Naive thymus-derived CD8-positive, alpha-beta T cell (primary cell): Measurements from ENCODE around the gene PNPO. TPM values are rescaled to one million over a fixed set of nuclear protein-coding genes. Genes with fewer than 3 reads are reported as not detected.
A peak's percentile ranks its signal among the peaks of the same experiment; 100 is the strongest.

Source experiments
- ATAC-seq, 2 donors: fragments of 150-1000 bp; cut with Tn5 transposase in 1 of 2; sonication (Bioruptor Pico), chemical (Tn5 transposase) in 1 of 2; 1 replicate in 1 of 2; 2 replicates in 1 of 2; pipeline ENCODE4 v1.10.0; 2021; ENCODE audit warnings: mild to moderate bottlenecking in 2 of 2, moderate library complexity in 2 of 2
- POLR2A ChIA-PET: fragments of 350-600 bp; sonication (Branson Sonifier 250); formaldehyde crosslinking; loops from one replicate; lab custom pipeline; 2021; ENCODE audit warnings: antibody characterized with exemption; lab: Charles Lee
- DNase-seq, 10 donors: peaks; one replicate each; pipeline versions ENCODE4 v3.0.0 to v3.0.0-alpha.2; 2020 to 2022
- H3K27ac Mint-ChIP-seq, 10 donors: one replicate each; pipeline ENCODE4 v1.8.0; 2020 to 2022; ENCODE audit warnings: mild to moderate bottlenecking in 10 of 10, mixed read lengths in 10 of 10, moderate library complexity in 4 of 10, inconsistent platforms in 1 of 10
- H3K27me3 Mint-ChIP-seq, 5 donors: one replicate each; pipeline ENCODE4 v1.8.0; 2021 to 2022; ENCODE audit warnings: mixed read lengths in 5 of 5
- H3K36me3 Mint-ChIP-seq, 3 donors: one replicate each; pipeline ENCODE4 v1.8.0; 2020 to 2022; ENCODE audit warnings: mixed read lengths in 3 of 3, mild to moderate bottlenecking in 2 of 3, inconsistent platforms in 1 of 3
- H3K4me1 Mint-ChIP-seq, 4 donors: one replicate each; pipeline ENCODE4 v1.8.0; 2021 to 2022; ENCODE audit warnings: mixed read lengths in 4 of 4
- H3K4me3 Mint-ChIP-seq, 10 donors: one replicate each; pipeline ENCODE4 v1.8.0; 2020 to 2022; ENCODE audit warnings: mild to moderate bottlenecking in 10 of 10, mixed read lengths in 10 of 10, moderate library complexity in 6 of 10, inconsistent platforms in 1 of 10
- H3K9me3 Mint-ChIP-seq, 9 donors: one replicate each; pipeline ENCODE4 v1.8.0; 2020 to 2022; ENCODE audit warnings: mixed read lengths in 9 of 9, mild to moderate bottlenecking in 3 of 9, inconsistent platforms in 1 of 9, moderate library complexity in 1 of 9
- polyA plus RNA-seq, 3 donors: library from polyadenylated mRNA; unstranded; fragments of 300-500 nt; fragmentation: Illumina TruSeq; gene quantifications; one replicate each; pipeline ENCODE4 v1.2.3, GENCODE V29; 2021
- total RNA-seq, 8 experiments: library from RNA in 2 of 8; stranded (reverse) in 2 of 8; gene quantifications; one replicate each; pipeline ENCODE4 v1.2.3 and lab custom pipeline; 2021 to 2026

Gene PNPO
- total and polyA plus RNA-seq, 5 experiments from 2014 or later = 17.2 to 31.8 (median 26.0) TPM

DNA sequence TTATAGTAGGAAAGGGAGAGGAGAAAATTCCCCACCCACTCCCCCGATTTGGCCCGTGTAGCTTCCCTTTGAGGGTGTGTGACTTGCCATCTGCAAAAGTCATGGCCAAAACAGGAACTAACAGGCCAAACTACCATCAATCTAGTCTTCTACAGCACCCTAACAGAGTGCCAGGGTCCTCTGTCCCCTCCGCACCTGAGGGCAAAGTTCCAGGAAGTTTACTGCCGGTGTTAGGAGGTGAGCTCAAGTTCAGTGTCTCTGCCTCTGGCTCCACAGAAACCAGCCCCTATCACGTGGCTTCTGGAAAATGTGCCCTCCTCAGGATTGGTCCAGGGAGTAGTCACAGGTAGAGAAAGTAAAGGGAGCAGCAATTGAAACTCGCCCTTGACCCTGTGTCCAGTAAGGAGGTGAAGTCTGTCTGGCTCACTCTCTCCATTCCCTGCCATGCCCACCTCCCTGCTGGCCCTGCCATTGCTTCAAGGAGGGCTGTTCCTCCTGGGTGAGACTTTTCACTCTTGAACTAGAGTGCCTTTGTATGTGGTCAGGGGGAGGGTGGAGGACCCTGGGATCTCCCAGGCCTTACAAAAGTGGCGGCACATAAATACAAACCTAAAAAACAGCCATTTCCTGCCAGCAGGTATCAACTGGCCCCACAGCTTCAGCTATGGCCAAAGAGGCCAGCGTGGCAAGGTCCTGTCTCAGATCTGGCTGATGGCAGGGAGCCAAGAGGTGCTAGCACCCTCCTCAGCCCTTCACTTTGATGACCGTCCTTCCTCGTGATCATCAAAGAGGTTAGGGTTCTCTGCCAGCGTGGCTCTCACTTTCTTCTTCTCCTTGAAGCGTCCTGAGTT is 11.0 kb downstream of the PNPO start:
- POLR2A ChIA-PET = interaction anchor here (1.4 kb wide), 1 partner anchor 8 kb away, joined by 3 read pairs; no protein-coding TSS in a partner anchor
- Mint-ChIP-seq H3K27me3 (no peaks in the 10 kb centered on the region), H3K9me3 (no peaks in the 10 kb centered on the region), H3K4me1 (peaks cover 18 to 39% (median 23%) of the 10 kb centered on the region in 4 donors), H3K4me3 (no peak overlapping the region), H3K36me3 (peaks cover 0 to 18% (median 0%) of the 10 kb centered on the region in 3 donors), H3K27ac (peak overlapping the region in 6 of 10 donors; percentile 21 to 81 (median 42))
- DNase-seq = no peak
- no peak for ATAC-seq

DNA sequence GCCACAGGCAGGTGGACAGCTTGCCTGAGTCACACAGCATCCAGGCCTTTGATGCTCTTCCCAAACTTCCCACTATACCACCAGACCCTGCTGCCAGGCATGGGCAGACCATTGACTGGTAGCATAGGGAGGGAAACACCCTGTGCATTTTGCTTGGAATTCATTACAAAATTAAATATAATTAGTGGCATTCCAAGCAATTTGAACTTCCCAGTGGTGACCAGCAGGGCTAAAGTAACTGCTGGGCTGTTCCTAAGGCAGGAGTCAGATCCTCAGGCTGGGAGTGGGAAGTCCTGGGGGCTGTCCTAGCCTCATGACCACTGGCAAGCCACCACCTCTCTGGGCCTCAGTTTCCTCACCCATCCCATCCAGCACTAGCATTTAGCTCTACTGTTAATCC is 12.5 kb downstream of the PNPO start:
- H3K4me1 Mint-ChIP-seq = peaks cover 15 to 27% (median 16%) of the 10 kb centered on the region in 4 donors
- POLR2A ChIA-PET = interaction anchor here (0.8 to 0.9 kb wide), 2 partner anchors 17 to 59 kb away, joined by 3 to 4 read pairs; partner anchors contain the start of genes CDK5RAP3 and SP2
- ATAC-seq (no peak), DNase-seq (no peak)
- H3K36me3 Mint-ChIP-seq = peaks cover 0 to 10% (median 0%) of the 10 kb centered on the region in 3 donors
- no peaks in the 10 kb centered on the region for H3K9me3 Mint-ChIP-seq
- H3K27ac Mint-ChIP-seq = no peak overlapping the region
- H3K27me3 Mint-ChIP-seq = no peaks in the 10 kb centered on the region
- no peak overlapping the region for H3K4me3 Mint-ChIP-seq

DNA sequence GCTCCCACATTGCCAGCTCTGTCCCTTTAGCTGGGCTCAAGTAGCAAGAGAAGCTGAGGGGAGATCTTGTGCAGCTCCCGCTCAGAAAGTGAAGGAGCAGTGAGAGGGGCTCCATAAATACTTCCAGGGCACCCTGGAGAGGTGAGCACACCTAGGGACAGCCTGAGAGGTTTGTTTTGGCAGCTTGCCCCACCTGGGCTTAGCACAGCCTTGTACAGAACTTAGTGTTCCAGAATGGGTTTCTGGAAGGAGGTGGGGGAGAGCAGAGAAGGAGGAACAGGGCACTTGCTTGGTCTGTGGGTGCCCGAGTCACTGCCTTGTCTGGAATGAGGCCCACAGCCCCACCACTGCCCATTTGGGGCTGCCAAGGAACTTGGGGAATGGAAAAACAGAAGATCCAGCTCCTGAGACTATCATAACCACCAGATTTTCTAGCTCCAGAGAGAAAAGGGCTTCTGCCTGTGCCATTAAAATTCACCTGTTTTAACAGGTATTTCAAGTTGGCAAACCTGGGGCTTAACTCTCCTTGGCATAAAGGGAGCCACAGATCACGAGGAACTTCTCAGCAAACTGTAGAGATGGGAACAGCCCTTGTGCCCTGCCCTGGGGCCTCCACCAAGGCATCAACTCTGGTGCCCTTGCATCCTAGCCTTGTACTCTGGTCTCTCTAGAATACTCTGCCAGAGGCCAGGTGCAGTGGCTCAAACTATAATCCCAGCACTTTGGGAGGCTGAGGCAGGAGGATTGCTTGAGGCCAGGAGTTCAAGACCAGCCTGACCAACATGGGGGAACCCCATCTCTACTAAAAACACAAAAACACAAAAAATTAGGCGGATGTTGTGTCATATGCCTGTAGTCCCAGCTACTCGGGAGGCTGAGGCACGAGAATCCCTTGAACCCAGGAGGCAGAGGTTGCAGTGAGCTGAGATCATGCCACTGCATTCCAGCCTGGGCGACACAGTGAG is 14.4 kb downstream of the PNPO start:
- Mint-ChIP-seq H3K36me3 (peaks cover 0 to 4% (median 0%) of the 10 kb centered on the region in 3 donors), H3K4me1 (peaks cover 0 to 10% (median 3%) of the 10 kb centered on the region in 4 donors), H3K27me3 (no peaks in the 10 kb centered on the region), H3K27ac (no peak overlapping the region), H3K4me3 (no peak overlapping the region), H3K9me3 (no peaks in the 10 kb centered on the region)
- no peak for ATAC-seq
- POLR2A ChIA-PET = interaction anchor here (0.7 to 1.5 kb wide), 4 partner anchors 15 to 1060 kb away, joined by 3 to 8 read pairs (median 4); partner anchors contain the start of genes CDK5RAP3 and SP2
- DNase-seq = no peak

DNA sequence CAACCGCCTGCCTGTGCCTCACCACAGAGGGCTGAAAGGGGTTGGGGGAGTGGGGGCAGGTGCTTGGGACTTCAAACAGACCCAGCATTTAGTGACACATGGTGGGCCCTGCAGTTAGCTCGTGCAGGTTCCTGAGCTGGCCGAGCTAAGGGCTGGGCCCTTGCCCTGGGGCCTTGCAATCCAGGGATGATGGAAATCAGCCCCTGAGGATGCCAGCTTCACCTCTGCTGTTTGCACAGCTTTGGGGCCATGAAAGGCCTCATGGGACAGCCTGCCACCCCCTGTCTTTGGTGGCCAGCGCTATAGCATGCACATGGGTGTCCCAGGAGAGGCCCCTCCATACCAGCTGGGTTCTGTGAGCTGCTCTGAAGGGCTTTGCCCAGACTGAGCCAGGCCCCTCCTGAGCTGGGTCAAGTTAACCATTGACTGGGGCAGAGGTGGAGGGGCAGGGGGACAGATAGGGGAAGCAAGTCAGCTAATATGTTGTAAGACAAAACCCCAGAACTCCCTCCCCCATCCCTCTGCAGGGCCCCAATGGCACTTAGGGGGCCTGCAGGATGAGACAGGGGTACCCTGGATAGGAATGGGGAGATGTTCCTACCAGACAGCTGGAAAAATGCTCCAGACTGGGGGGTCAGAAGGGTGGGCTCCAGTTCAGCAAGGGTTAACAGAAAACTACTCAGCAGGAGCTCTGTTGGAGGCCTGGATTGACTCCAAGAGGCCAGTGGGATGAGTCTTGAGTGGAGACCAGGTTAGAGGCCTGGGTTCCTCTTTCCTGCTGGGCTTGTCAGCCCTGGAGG is 15.6 kb downstream of the PNPO start:
- peaks cover 0 to 4% (median 0%) of the 10 kb centered on the region in 3 donors for H3K36me3 Mint-ChIP-seq
- peaks cover 0 to 6% (median 1%) of the 10 kb centered on the region in 4 donors for H3K4me1 Mint-ChIP-seq
- H3K27ac Mint-ChIP-seq = no peak overlapping the region
- POLR2A ChIA-PET = interaction anchor here (0.5 to 1.5 kb wide), 3 partner anchors 12 to 14 kb away, joined by 3 to 5 read pairs (median 5); partner anchors contain the start of gene CDK5RAP3
- H3K4me3 Mint-ChIP-seq = no peak overlapping the region
- H3K9me3 Mint-ChIP-seq = no peaks in the 10 kb centered on the region
- H3K27me3 Mint-ChIP-seq = no peaks in the 10 kb centered on the region
- no peak for ATAC-seq
- DNase-seq = no peak

DNA sequence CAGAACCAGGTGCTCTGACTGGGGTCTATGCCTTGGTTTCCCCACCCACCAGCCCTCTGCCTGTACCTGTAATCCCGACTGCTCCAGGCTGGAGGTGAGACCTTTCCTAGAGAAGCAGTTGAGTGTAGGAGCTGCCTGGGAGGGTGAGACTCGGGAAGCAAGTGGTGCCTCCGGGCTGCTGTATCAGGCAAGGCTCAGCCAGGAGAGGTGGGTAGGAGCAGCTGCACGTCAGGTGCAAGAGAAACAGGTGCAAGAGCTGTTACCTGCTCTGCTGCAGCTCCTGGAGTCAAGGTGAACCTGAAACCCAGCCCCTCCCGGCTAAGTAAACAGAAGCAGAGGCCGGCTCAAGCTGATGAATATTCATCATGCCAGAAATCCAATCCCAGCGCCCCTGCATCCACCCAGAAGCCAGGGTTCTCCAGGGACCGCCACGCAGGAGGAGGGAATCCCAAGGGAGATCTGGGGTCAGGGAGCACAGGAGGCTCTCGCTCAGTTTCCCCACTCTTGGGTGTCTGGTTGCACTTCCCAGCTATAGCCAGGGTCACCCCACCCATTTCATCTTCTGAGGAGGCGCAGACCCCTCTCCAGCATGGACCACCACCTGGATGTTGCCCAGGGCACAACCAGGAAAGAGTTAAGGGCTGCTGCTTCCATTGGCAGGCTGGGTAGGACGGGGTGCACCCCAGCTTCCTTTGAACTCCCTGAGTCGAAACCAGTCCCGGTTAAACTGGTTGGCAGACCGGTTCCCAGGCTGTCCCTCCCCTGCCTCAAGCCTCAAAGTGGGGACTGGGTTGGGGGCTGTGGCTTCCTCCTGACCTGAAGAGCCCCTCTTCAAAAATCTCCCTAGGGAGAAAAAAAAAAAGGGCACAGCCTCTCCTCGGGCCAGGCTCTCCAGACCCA is 16.5 kb downstream of the PNPO start, which contains the start of gene PRR15L:
Gene PRR15L (minus strand): TSS at position 293 of the 900 bp plus-strand sequence. CDS start 4,649 bp downstream, outside the sequence.
- peaks cover 0 to 4% (median 4%) of the 10 kb centered on the region in 3 donors for H3K36me3 Mint-ChIP-seq
- H3K4me3 Mint-ChIP-seq = no peak within 1 kb of the TSS
- peaks cover 0 to 5% (median 1%) of the 10 kb centered on the region in 4 donors for H3K4me1 Mint-ChIP-seq
- H3K27me3 Mint-ChIP-seq = no peaks in the 10 kb centered on the region
- no peak for DNase-seq
- POLR2A ChIA-PET = interaction anchor here (1.0 to 1.5 kb wide), 2 partner anchors 13 to 33 kb away, joined by 3 to 5 read pairs; partner anchors contain the start of gene CDK5RAP3
- no peak for ATAC-seq
- no peaks in the 10 kb centered on the region for H3K9me3 Mint-ChIP-seq
- no peak within 1 kb of the TSS for H3K27ac Mint-ChIP-seq

DNA sequence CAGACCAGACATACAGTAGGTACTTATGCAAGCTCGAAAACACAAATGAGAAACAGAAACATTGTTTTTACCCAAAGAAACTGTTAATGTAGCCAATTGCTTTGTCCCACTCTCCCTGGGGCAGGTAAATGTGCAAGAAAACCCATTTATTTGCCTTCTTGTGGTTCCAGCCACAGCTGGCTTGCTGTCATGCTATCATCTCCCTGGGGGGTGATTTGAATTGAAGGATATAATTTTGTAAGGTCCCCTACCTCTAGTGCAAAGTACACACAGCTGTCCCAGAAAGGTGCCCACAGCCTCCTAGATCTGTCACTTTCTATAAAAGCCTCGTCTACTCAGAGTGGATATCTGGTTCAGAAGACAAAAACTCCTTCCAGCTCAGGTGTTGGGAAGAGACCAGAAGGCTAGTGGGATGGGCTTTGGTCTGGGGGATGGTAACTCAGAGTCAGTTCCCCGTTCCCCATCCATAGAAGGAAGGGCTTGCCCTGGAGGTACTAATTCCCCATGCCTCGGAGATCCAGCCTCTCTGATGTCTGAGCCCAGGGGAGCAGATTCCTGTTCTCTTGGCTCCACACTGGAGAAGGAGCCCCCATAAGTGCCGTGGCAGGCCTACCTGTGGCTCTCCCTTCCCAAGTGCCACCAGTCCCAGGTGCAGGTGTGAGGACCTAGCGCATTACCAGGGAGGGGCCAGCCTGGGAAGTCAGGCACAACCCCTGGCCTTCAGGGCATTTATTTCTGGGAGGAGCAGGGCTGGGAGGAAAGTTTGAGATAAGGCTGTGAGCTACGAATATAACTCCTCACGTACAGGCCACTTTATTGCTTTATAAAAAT is 18.7 kb downstream of the PNPO start:
- POLR2A ChIA-PET = interaction anchor here (1.6 kb wide), 1 partner anchor 11 kb away, joined by 6 read pairs; no protein-coding TSS in a partner anchor
- DNase-seq = no peak
- H3K27ac Mint-ChIP-seq = no peak overlapping the region
- no peak overlapping the region for H3K4me3 Mint-ChIP-seq
- no peaks in the 10 kb centered on the region for H3K27me3 Mint-ChIP-seq
- H3K4me1 Mint-ChIP-seq = peaks cover 0 to 7% (median 0%) of the 10 kb centered on the region in 4 donors
- H3K36me3 Mint-ChIP-seq = peaks cover 0 to 8% (median 5%) of the 10 kb centered on the region in 3 donors
- ATAC-seq = no peak
- no peaks in the 10 kb centered on the region for H3K9me3 Mint-ChIP-seq

DNA sequence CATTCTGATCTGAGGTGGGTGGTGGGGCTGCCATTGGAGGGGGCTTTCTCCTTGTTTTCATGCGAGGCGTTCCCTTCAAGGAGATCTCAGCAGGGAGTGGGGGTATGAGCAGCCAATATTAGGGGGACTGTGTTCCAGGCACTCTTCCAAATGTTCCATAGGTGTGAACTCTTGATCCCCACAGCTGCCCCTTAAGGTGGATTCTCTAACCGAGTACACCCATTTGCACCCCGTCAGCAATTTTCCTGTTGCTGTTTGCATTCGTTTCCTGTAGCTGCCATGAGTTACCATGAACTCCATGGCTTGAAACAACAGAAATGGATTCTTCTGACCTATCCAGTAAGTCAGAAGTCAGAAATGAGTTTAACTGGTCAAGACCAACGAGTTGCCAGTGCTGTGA is 20.0 kb downstream of the PNPO start:
- Mint-ChIP-seq H3K36me3 (peaks cover 0 to 8% (median 5%) of the 10 kb centered on the region in 3 donors), H3K9me3 (no peaks in the 10 kb centered on the region), H3K4me3 (no peak overlapping the region), H3K4me1 (peaks cover 0 to 7% (median 0%) of the 10 kb centered on the region in 4 donors), H3K27me3 (no peaks in the 10 kb centered on the region), H3K27ac (no peak overlapping the region)
- ATAC-seq = no peak
- DNase-seq = no peak
- POLR2A ChIA-PET = no interaction called here

DNA sequence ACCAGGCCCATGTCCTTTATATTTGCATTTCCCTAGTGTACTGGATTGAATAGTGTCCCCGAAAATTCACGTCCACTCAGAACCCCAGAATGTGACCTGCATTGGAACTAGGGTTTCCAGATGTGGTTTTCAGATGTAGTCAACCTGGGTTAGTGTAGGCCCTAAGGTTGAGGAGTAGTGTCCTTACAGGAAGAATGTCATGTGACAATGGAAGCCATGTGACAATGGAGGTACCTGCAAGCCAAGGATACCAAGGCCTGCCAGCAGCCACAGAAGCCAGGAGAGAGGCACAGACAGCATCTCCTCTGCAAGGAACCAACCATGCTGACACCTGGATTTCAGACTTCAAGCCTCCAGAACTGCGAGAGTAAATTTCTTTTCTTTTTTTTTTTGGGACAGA is 21.5 kb downstream of the PNPO start:
- H3K9me3 Mint-ChIP-seq = no peaks in the 10 kb centered on the region
- DNase-seq (no peak), ATAC-seq (no peak)
- H3K4me3 Mint-ChIP-seq = no peak overlapping the region
- peaks cover 0 to 7% (median 0%) of the 10 kb centered on the region in 4 donors for H3K4me1 Mint-ChIP-seq
- H3K36me3 Mint-ChIP-seq = peaks cover 0 to 8% (median 5%) of the 10 kb centered on the region in 3 donors
- POLR2A ChIA-PET = no interaction called here
- H3K27ac Mint-ChIP-seq = no peak overlapping the region
- no peaks in the 10 kb centered on the region for H3K27me3 Mint-ChIP-seq

DNA sequence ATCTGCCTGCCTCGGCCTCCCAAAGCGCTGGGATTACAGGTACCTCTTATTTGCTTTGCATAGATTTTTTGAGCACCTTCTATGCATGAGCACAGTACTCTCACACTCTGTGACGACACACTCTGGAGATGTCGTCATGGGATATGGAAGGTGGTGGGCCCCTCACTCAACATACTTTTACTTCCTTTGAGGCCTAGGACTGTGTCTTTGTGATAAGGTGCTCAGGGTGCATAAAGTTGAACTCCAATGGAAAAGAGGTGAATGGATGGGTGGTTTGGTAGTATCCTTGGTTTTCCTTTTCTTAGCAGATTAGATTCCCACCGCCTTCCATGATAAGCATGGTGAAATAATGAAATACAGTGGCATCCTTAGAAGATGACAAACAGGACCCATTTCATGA is 23.5 kb downstream of the PNPO start:
- ATAC-seq = no peak
- POLR2A ChIA-PET = no interaction called here

DNA sequence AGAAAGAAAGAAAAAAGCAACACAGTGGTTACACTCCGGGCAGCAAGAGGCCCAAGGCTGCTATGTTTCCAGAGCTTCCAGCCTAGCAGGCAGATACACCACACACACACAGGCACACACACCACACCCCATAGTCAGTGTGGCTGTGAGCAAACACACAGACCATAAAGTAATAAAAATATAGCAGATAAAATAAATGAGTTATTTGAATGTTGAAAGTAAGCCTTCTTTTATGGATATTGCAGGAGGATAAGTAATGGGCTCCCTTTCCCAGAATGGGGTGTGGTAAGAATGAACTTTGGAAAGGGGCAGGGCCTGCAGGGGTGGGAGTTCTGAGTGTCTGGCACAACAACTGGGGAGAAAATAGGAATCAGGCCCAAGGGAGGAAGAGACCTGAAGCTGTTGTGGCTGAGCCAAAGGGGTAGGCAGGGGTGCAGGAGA is 24.7 kb downstream of the PNPO start:
- Mint-ChIP-seq H3K4me1 (peaks cover 13 to 19% (median 15%) of the 10 kb centered on the region in 4 donors), H3K27ac (peak overlapping the region in 1 of 10 donors; percentile 54), H3K36me3 (peaks cover 0 to 8% (median 6%) of the 10 kb centered on the region in 3 donors), H3K9me3 (no peaks in the 10 kb centered on the region), H3K27me3 (peaks cover 0 to 1% (median 0%) of the 10 kb centered on the region in 5 donors), H3K4me3 (no peak overlapping the region)
- DNase-seq = no peak
- POLR2A ChIA-PET = interaction anchor here (1.7 kb wide), 1 partner anchor 16 kb away, joined by 6 read pairs; no protein-coding TSS in a partner anchor
- ATAC-seq = no peak

More for the DNA sequence above, 23.5 kb downstream of the PNPO start:
- H3K27me3 Mint-ChIP-seq = no peaks in the 10 kb centered on the region
- peaks cover 3 to 9% (median 4%) of the 10 kb centered on the region in 4 donors for H3K4me1 Mint-ChIP-seq
- H3K36me3 Mint-ChIP-seq = peaks cover 0 to 8% (median 5%) of the 10 kb centered on the region in 3 donors
- H3K4me3 Mint-ChIP-seq = no peak overlapping the region
- H3K9me3 Mint-ChIP-seq = no peaks in the 10 kb centered on the region
- H3K27ac Mint-ChIP-seq = peak overlapping the region in 1 of 10 donors; percentile 15
- DNase-seq = no peak
